SK-N-SH treated with all-trans-retinoic acid at 6 μM for 48 hours (cell line): ENCODE results near the gene ZBTB49.

ENCODE experiments used
- ATAC-seq: fragments of 200-7000 bp; cut with Tn5 transposase; 3 replicates; pipeline ENCODE4 v1.9.1; 2020; ENCODE audit warnings: mild to moderate bottlenecking, moderate library complexity
- BACH2 ChIP-seq: fragments of 250-450 bp; sonication (Bioruptor Pico); IDR thresholded peaks from 2 replicates; pipeline ENCODE4 v1.9.0; 2021; ENCODE audit warnings: mild to moderate bottlenecking, borderline replicate concordance
- CREB5 ChIP-seq: fragments of 250-450 bp; sonication (Bioruptor Pico); IDR thresholded peaks from 2 replicates; pipeline ENCODE4 v1.5.1; 2020; ENCODE audit warnings: low read depth, mild to moderate bottlenecking, moderate library complexity
- CSDC2 ChIP-seq: fragments of 250-450 bp; sonication (Bioruptor Pico); IDR thresholded peaks from 2 replicates; pipeline ENCODE4 v1.5.0; 2020; ENCODE audit warnings: mild to moderate bottlenecking, moderate library complexity
- CSRNP3 ChIP-seq: fragments of 250-450 bp; sonication (Bioruptor Pico); IDR thresholded peaks from 2 replicates; pipeline ENCODE4 v1.5.1; 2021; ENCODE audit warnings: mild to moderate bottlenecking, moderate library complexity
- ESRRG ChIP-seq: fragments of 250-450 bp; sonication (Bioruptor Pico); IDR thresholded peaks from 2 replicates; pipeline ENCODE4 v1.6.1; 2021; ENCODE audit warnings: mild to moderate bottlenecking
- GLIS3 ChIP-seq: fragments of 250-450 bp; sonication (Bioruptor Pico); IDR thresholded peaks from 2 replicates; pipeline ENCODE4 v1.5.0; 2020; ENCODE audit warnings: mild to moderate bottlenecking, moderate library complexity
- ISL1 ChIP-seq: fragments of 250-450 bp; sonication (Bioruptor Pico); IDR thresholded peaks from 2 replicates; pipeline ENCODE4 v2.1.2; 2022; ENCODE audit warnings: mild to moderate bottlenecking, moderate library complexity
- OSR1 ChIP-seq: fragments of 250-450 bp; sonication (Bioruptor Pico); IDR thresholded peaks from 2 replicates; pipeline ENCODE4 v1.8.0; 2022; ENCODE audit warnings: moderate library complexity, mild to moderate bottlenecking, inconsistent platforms
- POU6F1 ChIP-seq: fragments of 250-450 bp; sonication (Bioruptor Pico); IDR thresholded peaks from 2 replicates; pipeline ENCODE4 v1.8.0; 2021; ENCODE audit warnings: low read depth, mild to moderate bottlenecking, moderate library complexity, borderline replicate concordance
- PPARA ChIP-seq: fragments of 250-450 bp; sonication (Bioruptor Pico); IDR thresholded peaks from 2 replicates; pipeline ENCODE4 v1.5.0; 2020; ENCODE audit warnings: mild to moderate bottlenecking, borderline replicate concordance
- RARB ChIP-seq: fragments of 250-450 bp; sonication (Bioruptor Pico); IDR thresholded peaks from 2 replicates; pipeline ENCODE4 v1.8.0; 2021; ENCODE audit warnings: mild to moderate bottlenecking, moderate library complexity
- SNAI2 ChIP-seq: fragments of 250-450 bp; sonication (Bioruptor Pico); IDR thresholded peaks from 2 replicates; pipeline ENCODE4 v1.5.0; 2020; ENCODE audit warnings: mild to moderate bottlenecking, moderate library complexity
- TOX ChIP-seq: fragments of 250-450 bp; sonication (Bioruptor Pico); IDR thresholded peaks from 2 replicates; pipeline ENCODE4 v1.8.0; 2021; ENCODE audit warnings: mild to moderate bottlenecking, moderate library complexity, borderline replicate concordance
- TSHZ2 ChIP-seq: fragments of 250-450 bp; sonication (Bioruptor Pico); IDR thresholded peaks from 2 replicates; pipeline ENCODE4 v1.5.0; 2020; ENCODE audit warnings: mild to moderate bottlenecking, moderate library complexity
- ZC3H10 ChIP-seq: fragments of 250-450 bp; sonication (Bioruptor Pico); IDR thresholded peaks from 2 replicates; pipeline ENCODE4 v1.5.1; 2021; ENCODE audit warnings: mild to moderate bottlenecking, moderate library complexity
- ZFP3 ChIP-seq: fragments of 250-450 bp; sonication (Bioruptor Pico); IDR thresholded peaks from 2 replicates; pipeline ENCODE4 v1.5.0; 2020; ENCODE audit warnings: mild to moderate bottlenecking, moderate library complexity
- ZFP30 ChIP-seq: fragments of 450-650 bp; formaldehyde crosslinking; IDR thresholded peaks from 2 replicates; pipeline ENCODE4 v1.5.0; 2022; ENCODE audit warnings: mild to moderate bottlenecking, moderate library complexity
- ZNF565 ChIP-seq: fragments of 450-650 bp; formaldehyde crosslinking; conservative IDR thresholded peaks from 2 replicates; pipeline ENCODE4 v1.5.0; 2020; ENCODE audit warnings: low read depth, mild to moderate bottlenecking, moderate library complexity
- ZNF70 ChIP-seq: fragments of 450-650 bp; formaldehyde crosslinking; IDR thresholded peaks from 2 replicates; pipeline ENCODE4 v1.5.0; 2020; ENCODE audit warnings: mild to moderate bottlenecking, moderate library complexity
- ZNF8 ChIP-seq: fragments of 450-650 bp; formaldehyde crosslinking; IDR thresholded peaks from 2 replicates; pipeline ENCODE4 v1.5.0; 2020; ENCODE audit warnings: mild to moderate bottlenecking, moderate library complexity

Gene ZBTB49

GRCh38 chr4:4289055-4289454 is 996 bp upstream of the ZBTB49 start:
- TF ChIP-seq GLIS3 (CRISPR knock-in tag) = no peak
- no peak; the same call in 2 of the 3 replicates for ATAC-seq

- ATAC-seq = peak; percentile 57
- no peak for TF ChIP-seq BACH2 (CRISPR knock-in tag)
- no peak for TF ChIP-seq ZFP30 (CRISPR knock-in tag)
- no peak for TF ChIP-seq ZNF70 (CRISPR knock-in tag)
- no peak for TF ChIP-seq RARB (CRISPR knock-in tag)
- TF ChIP-seq ZNF8 (CRISPR knock-in tag) = no peak
- no peak for TF ChIP-seq ISL1 (CRISPR knock-in tag)
- TF ChIP-seq, all 23 proteins: peak for 0
Observed at GRCh38 chr4:4289597-4289940, 482 bp upstream of the ZBTB49 start.

- TF ChIP-seq POU6F1 (CRISPR knock-in tag) (no peak), ZNF70 (CRISPR knock-in tag) (no peak), ZFP30 (CRISPR knock-in tag) (no peak), TOX (CRISPR knock-in tag) (no peak)
- ATAC-seq = no peak
Observed at GRCh38 chr4:4293279-4293678, 3.2 kb downstream of the ZBTB49 start.

- no peak for ATAC-seq
- no peak for TF ChIP-seq ZNF565 (CRISPR knock-in tag)
- no peak for TF ChIP-seq ZNF8 (CRISPR knock-in tag)
- no peak for TF ChIP-seq ZFP30 (CRISPR knock-in tag)
- no peak for TF ChIP-seq POU6F1 (CRISPR knock-in tag)
- TF ChIP-seq CSDC2 = no peak
- TF ChIP-seq CSRNP3 (CRISPR knock-in tag) = no peak
- TF ChIP-seq GLIS3 (CRISPR knock-in tag) = no peak
- TF ChIP-seq OSR1 = no peak
- TF ChIP-seq SNAI2 = no peak
- no peak for TF ChIP-seq ESRRG
- TF ChIP-seq ZC3H10 = no peak
- TF ChIP-seq ZFP3 (CRISPR knock-in tag) = no peak
- TF ChIP-seq, all 23 proteins: peak for 0
Observed at GRCh38 chr4:4296283-4296846, 6.3 kb downstream of the ZBTB49 start.

GRCh38 chr4:4299006-4299405 is 9.0 kb downstream of the ZBTB49 start:
- TF ChIP-seq GLIS3 (CRISPR knock-in tag) (no peak), CSRNP3 (CRISPR knock-in tag) (no peak), CREB5 (no peak), ZNF8 (CRISPR knock-in tag) (no peak), ZNF70 (CRISPR knock-in tag) (no peak), ZNF565 (CRISPR knock-in tag) (no peak), CSDC2 (no peak), ZFP30 (CRISPR knock-in tag) (no peak), TSHZ2 (CRISPR knock-in tag) (no peak), PPARA (no peak), ESRRG (no peak)
- no peak for ATAC-seq
